Liver (tissue), 9 donors: ENCODE measurements around the gene SLC12A9. TPM values are rescaled to one million over a fixed set of nuclear protein-coding genes. Genes with fewer than 3 reads are reported as not detected.

Source experiments
- DNase-seq: peaks from one replicate; pipeline ENCODE4 v3.0.0-alpha.2; 2017; ENCODE audit warnings: low spot score
- H3K27ac ChIP-seq, 2 donors: one replicate each; pipeline ENCODE4 v1.7.0; 2013; ENCODE audit warnings: inconsistent platforms in 2 of 2, low read length in 2 of 2, control low read depth in 1 of 2, low read depth in 1 of 2, mild to moderate bottlenecking in 1 of 2
- H3K27me3 ChIP-seq, 4 donors: one replicate each; pipeline versions ENCODE4 v1.6.1 to v1.7.0; 2013; ENCODE audit warnings: low read length in 3 of 4, inconsistent platforms in 1 of 4, mild to moderate bottlenecking in 1 of 4, moderate library complexity in 1 of 4; ENCODE audit not compliant: control insufficient read depth in 4 of 4, insufficient read depth in 4 of 4
- H3K36me3 ChIP-seq, 4 donors: one replicate each; pipeline versions ENCODE4 v1.6.1 to v1.7.0; 2013; ENCODE audit warnings: low read length in 3 of 4, mild to moderate bottlenecking in 3 of 4, low read depth in 1 of 4, moderate library complexity in 1 of 4; ENCODE audit not compliant: control insufficient read depth in 4 of 4, insufficient read depth in 3 of 4
- H3K4me1 ChIP-seq, 4 donors: one replicate each; pipeline versions ENCODE4 v1.6.1 to v1.7.0; 2013; ENCODE audit warnings: low read length in 3 of 4, mild to moderate bottlenecking in 3 of 4, moderate library complexity in 1 of 4; ENCODE audit not compliant: control insufficient read depth in 4 of 4, insufficient read depth in 4 of 4
- H3K4me3 ChIP-seq, 3 donors: one replicate each; pipeline versions ENCODE4 v1.6.1 to v1.7.0; 2013; ENCODE audit warnings: low read length in 3 of 3, control low read depth in 1 of 3, low read depth in 1 of 3, mild to moderate bottlenecking in 1 of 3
- H3K9ac ChIP-seq, 2 donors: one replicate each; pipeline ENCODE4 v1.7.0; 2013; ENCODE audit warnings: low read length in 2 of 2, mild to moderate bottlenecking in 2 of 2, moderate library complexity in 2 of 2, control low read depth in 1 of 2, low read depth in 1 of 2
- H3K9me3 ChIP-seq, 4 donors: one replicate each; pipeline versions ENCODE4 v1.6.1 to v1.7.0; 2013; ENCODE audit warnings: low read length in 3 of 4; ENCODE audit not compliant: control insufficient read depth in 4 of 4
- EGR1 ChIP-seq, 2 donors: IDR thresholded peaks; 2 replicates each; pipeline ENCODE4 v1.6.1; 2016 to 2018; ENCODE audit warnings: antibody characterized with exemption in 2 of 2, low read depth in 2 of 2
- FOXA1 ChIP-seq: IDR thresholded peaks from 2 replicates; pipeline ENCODE4 v1.6.1; 2016; ENCODE audit warnings: antibody characterized with exemption
- FOXA2 ChIP-seq: IDR thresholded peaks from 2 replicates; pipeline ENCODE4 v1.6.1; 2016; ENCODE audit warnings: antibody characterized with exemption
- GABPA ChIP-seq, 2 donors: IDR thresholded peaks in 1 of 2; conservative IDR thresholded peaks in 1 of 2; 2 replicates each; pipeline ENCODE4 v1.6.1; 2016; ENCODE audit warnings: antibody characterized with exemption in 2 of 2, mild to moderate bottlenecking in 1 of 2, moderate library complexity in 1 of 2
- HNF4A ChIP-seq, 2 donors: conservative IDR thresholded peaks; 2 replicates each; pipeline ENCODE4 v1.6.1; 2016; ENCODE audit warnings: antibody characterized with exemption in 2 of 2, mild to moderate bottlenecking in 2 of 2
- HNF4G ChIP-seq: IDR thresholded peaks from 2 replicates; pipeline ENCODE4 v1.6.1; 2016; ENCODE audit warnings: antibody characterized with exemption
- JUND ChIP-seq, 2 donors: IDR thresholded peaks; 2 replicates each; pipeline ENCODE4 v1.6.1; 2016; ENCODE audit warnings: antibody characterized with exemption in 2 of 2
- NR2F2 ChIP-seq: IDR thresholded peaks from 2 replicates; pipeline ENCODE4 v1.6.1; 2016; ENCODE audit warnings: antibody characterized with exemption
- RAD21 ChIP-seq, 2 donors: IDR thresholded peaks; 2 replicates each; pipeline ENCODE4 v1.6.1; 2016; ENCODE audit warnings: antibody characterized with exemption in 2 of 2, mild to moderate bottlenecking in 2 of 2
- RXRA ChIP-seq, 2 donors: IDR thresholded peaks; 2 replicates each; pipeline ENCODE4 v1.6.1; 2017 to 2018; ENCODE audit warnings: antibody characterized with exemption in 2 of 2, mild to moderate bottlenecking in 1 of 2
- SP1 ChIP-seq: IDR thresholded peaks from 2 replicates; pipeline ENCODE4 v1.6.1; 2018; ENCODE audit warnings: antibody characterized with exemption, mild to moderate bottlenecking
- TAF1 ChIP-seq: conservative IDR thresholded peaks from 2 replicates; pipeline ENCODE4 v1.6.1; 2016; ENCODE audit warnings: antibody characterized with exemption, mild to moderate bottlenecking
- YY1 ChIP-seq: IDR thresholded peaks from 2 replicates; pipeline ENCODE4 v1.6.1; 2016; ENCODE audit warnings: antibody characterized with exemption, mild to moderate bottlenecking
- WGBS: extraction: QIAGEN DNeasy Blood & Tissue Kit; methylation state at CpG from one replicate; pipeline ENCODE4 v1.1.7; 2013; 5-methylcytosine and 5-hydroxymethylcytosine counted together
- polyA plus RNA-seq, 2 donors: library from polyadenylated mRNA; stranded (reverse) in 1 of 2; unstranded in 1 of 2; fragments of 200-250 nt in 1 of 2; fragments of >200 nt in 1 of 2; fragmentation: Nextera tagmentation in 1 of 2; extraction: Ambion mirVana in 1 of 2; gene quantifications; one replicate each; pipeline versions ENCODE4 v1.2.1 to v1.2.3, GENCODE V29; 2013 to 2015
- total RNA-seq, 2 donors: library from RNA; depleted of rRNA; stranded (reverse); fragments of >200 nt; gene quantifications; one replicate each; pipeline ENCODE4 v1.2.3, GENCODE V29; 2014
- TF ChIP-seq, protein P1 (sequence below): IDR thresholded peaks from 2 replicates; pipeline ENCODE4 v1.6.1; 2016; ENCODE audit warnings: antibody characterized with exemption
- TF ChIP-seq, protein P2 (sequence below): IDR thresholded peaks from 2 replicates; pipeline ENCODE4 v1.6.1; 2016; ENCODE audit warnings: antibody characterized with exemption
- TF ChIP-seq, protein P3 (sequence below): IDR thresholded peaks from 2 replicates; pipeline ENCODE4 v1.6.1; 2016; ENCODE audit warnings: antibody characterized with exemption
- donor health status: healthy.
- donor health status: healthy.
- donor health status: healthy.
- donor health status: healthy.
- donor health status: healthy.

The SLC12A9 gene
- total and polyA plus RNA-seq, 4 donors, result 1.8 to 17.2 (median 9.4) TPM

DNA sequence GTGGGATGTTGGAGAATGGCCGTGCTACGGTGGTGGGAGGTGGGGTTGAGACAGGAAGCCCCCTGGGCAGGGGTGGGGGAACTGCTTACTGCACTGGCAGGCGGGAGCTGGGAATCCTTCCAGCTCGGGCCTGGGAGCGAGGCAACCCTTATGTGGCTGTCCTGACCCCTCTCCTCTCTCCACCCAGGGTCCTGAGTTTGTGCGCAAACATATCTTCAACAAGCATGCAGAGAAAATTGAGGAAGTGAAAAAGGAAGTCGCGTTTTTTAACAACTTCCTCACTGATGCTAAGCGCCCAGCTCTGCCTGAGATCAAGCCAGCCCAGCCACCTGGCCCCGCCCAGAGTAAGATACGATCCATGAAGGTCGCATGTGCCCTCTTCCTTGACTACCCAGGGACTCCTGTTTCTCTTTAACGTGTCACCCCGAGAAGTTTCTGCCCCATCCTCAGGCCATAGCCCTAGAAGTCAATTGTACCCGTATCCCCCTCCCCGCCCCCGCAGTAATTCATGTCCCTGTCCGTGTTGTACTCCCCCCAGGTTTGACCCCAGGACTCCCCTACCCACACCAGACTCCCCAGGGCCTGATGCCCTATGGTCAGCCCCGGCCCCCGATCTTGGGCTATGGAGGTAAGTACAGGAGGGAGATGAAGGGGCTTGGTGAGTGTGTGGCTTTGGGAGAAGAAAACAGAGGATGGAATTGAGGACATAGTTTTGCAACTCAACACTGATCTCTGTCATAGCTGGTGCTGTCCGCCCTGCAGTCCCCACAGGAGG lies 35.2 kb downstream of the SLC12A9 start:
- no peak for TF ChIP-seq YY1
- no peak overlapping the region for H3K9ac ChIP-seq
- no peak overlapping the region for H3K4me3 ChIP-seq
- no peak for DNase-seq
- H3K9me3 ChIP-seq, result no peaks in the 10 kb centered on the region
- H3K27me3 ChIP-seq, result no peaks in the 10 kb centered on the region
- peaks cover 16 to 35% (median 26%) of the 10 kb centered on the region in 4 donors for H3K4me1 ChIP-seq
- H3K36me3 ChIP-seq, result peaks cover 18 to 52% (median 44%) of the 10 kb centered on the region in 4 donors
- H3K27ac ChIP-seq, result peak overlapping the region in 1 of 2 donors; percentile 7
- 72% methylated on average over 21 of the region's 21 CpGs for WGBS

DNA sequence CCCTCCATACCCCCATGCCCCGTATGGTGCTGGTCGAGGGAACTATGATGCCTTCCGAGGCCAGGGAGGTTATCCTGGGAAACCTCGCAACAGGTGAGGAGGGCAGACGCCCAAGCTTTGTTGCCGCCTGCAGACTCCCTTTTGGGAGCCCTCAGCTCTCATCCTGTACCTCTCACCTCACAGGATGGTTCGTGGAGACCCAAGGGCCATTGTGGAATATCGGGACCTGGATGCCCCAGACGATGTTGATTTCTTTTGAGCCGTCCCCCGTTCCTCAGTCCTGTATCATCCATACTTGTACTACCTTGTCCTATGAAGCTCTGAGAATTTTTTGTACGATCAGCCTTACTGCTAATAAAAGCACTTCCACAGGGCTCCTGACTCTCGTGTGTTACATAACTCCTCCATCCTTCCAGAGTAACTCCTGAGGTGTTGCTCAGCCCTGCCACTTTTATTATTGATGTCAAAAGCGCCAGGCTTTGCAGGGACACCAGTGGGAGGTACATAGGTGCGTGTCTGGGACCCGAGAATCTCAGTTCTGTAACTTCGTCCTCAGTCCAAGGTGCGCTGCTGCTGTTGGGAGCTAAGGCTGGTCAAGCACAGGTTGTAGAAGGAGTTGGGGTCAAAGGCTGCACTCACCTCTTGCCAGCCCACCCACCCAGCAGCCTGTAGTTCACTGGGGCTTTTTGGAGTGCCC lies 35.9 kb downstream of the SLC12A9 start:
- H3K9ac ChIP-seq, result peak overlapping the region in 1 of 2 donors; percentile 43
- no peaks in the 10 kb centered on the region for H3K9me3 ChIP-seq
- peak; percentile 32 to 47 for TF ChIP-seq HNF4A (conservative IDR thresholded peaks at IDR 0.05)
- no peak for TF ChIP-seq SP1
- DNase-seq, result no peak
- H3K36me3 ChIP-seq, result peaks cover 12 to 45% (median 39%) of the 10 kb centered on the region in 4 donors
- peak overlapping the region; percentile 69 to 83 for H3K27ac ChIP-seq
- 72% methylated on average over 18 of the region's 18 CpGs for WGBS
- no peaks in the 10 kb centered on the region for H3K27me3 ChIP-seq
- peak overlapping the region; percentile 72 to 89 (median 78) for H3K4me3 ChIP-seq
- H3K4me1 ChIP-seq, result peaks cover 16 to 35% (median 26%) of the 10 kb centered on the region in 4 donors

DNA sequence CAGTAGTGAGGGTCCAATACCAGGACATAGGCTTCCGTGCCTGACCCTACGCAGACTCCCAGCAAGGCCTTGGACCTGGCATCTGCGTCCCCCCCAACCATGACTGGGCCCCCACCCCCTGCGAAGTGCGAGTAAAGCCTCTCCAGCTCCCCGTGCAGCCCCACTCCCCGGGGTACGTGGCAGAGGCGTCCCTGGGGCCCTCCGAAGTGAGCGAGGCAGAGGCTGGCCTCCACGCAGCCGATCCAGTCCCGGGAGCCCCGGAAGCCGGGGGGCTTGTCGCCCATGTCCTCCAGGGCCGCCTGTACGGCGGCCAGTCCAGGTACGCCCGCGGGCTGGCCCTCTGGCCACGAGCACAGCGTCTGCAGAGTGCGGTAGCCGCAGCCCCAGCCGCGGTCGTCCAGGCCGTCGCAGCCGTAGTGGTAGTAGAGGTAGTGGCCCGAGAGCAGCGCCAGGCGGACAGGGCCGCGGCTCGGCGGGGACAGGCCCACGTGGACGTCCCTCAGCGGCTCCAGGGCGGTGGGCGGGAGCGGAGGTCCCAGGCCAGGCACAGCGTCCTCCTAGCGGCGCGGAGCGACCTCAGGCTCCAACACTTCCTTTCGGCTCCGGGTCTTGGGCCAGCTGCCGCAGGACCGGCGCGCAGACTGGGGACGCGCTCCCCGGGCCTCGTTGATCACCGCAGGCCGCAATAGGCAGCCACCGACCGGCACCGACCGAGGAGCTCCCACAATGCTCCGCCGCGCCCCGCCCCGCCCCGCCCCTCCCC lies 36.7 kb downstream of the SLC12A9 start, which contains the start of gene UFSP1:
Gene UFSP1, minus strand, starts transcription at position 728 of the 763 bp plus-strand sequence. Its CDS starts 444 bp downstream, at position 284.
- DNase-seq, result no peak
- 4% methylated on average over 73 of the region's 73 CpGs for WGBS
- Histone ChIP-seq H3K27ac (peak within 1 kb of the TSS; percentile 79 to 89), H3K36me3 (peaks cover 12 to 38% (median 32%) of the 10 kb centered on the region in 4 donors), H3K27me3 (no peaks in the 10 kb centered on the region), H3K9ac (peak within 1 kb of the TSS; percentile 43 to 46), H3K4me1 (peaks cover 16 to 35% (median 26%) of the 10 kb centered on the region in 4 donors), H3K4me3 (peak within 1 kb of the TSS; percentile 72 to 89 (median 78)), H3K9me3 (no peaks in the 10 kb centered on the region)
- TF ChIP-seq FOXA2, result no peak
- no peak for TF ChIP-seq TAF1
- TF ChIP-seq RXRA (IDR thresholded peaks at IDR 0.05), result no peak
- TF ChIP-seq, protein P1, sequence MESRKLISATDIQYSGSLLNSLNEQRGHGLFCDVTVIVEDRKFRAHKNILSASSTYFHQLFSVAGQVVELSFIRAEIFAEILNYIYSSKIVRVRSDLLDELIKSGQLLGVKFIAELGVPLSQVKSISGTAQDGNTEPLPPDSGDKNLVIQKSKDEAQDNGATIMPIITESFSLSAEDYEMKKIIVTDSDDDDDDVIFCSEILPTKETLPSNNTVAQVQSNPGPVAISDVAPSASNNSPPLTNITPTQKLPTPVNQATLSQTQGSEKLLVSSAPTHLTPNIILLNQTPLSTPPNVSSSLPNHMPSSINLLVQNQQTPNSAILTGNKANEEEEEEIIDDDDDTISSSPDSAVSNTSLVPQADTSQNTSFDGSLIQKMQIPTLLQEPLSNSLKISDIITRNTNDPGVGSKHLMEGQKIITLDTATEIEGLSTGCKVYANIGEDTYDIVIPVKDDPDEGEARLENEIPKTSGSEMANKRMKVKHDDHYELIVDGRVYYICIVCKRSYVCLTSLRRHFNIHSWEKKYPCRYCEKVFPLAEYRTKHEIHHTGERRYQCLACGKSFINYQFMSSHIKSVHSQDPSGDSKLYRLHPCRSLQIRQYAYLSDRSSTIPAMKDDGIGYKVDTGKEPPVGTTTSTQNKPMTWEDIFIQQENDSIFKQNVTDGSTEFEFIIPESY, result no peak
- TF ChIP-seq HNF4G, result no peak
- no peak for TF ChIP-seq RAD21 (IDR thresholded peaks at IDR 0.05)
- no peak for TF ChIP-seq JUND (IDR thresholded peaks at IDR 0.05)
- TF ChIP-seq, protein P2, sequence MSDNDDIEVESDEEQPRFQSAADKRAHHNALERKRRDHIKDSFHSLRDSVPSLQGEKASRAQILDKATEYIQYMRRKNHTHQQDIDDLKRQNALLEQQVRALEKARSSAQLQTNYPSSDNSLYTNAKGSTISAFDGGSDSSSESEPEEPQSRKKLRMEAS, result no peak
- no peak for TF ChIP-seq NR2F2
- TF ChIP-seq, protein P3, sequence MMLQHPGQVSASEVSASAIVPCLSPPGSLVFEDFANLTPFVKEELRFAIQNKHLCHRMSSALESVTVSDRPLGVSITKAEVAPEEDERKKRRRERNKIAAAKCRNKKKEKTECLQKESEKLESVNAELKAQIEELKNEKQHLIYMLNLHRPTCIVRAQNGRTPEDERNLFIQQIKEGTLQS, result no peak
- TF ChIP-seq FOXA1, result no peak
- no peak for TF ChIP-seq EGR1 (IDR thresholded peaks at IDR 0.05; ENCODE audit: low read depth in 2 of 2)
- TF ChIP-seq HNF4A (conservative IDR thresholded peaks at IDR 0.05), result no peak
- TF ChIP-seq SP1, result no peak
- no peak for TF ChIP-seq GABPA (IDR thresholded peaks at IDR 0.05 in 1 of 2, conservative IDR thresholded peaks at IDR 0.05 in 1 of 2)
